Measurements from ENCODE around the gene OBP2B. TPM values are rescaled to one million over a fixed set of nuclear protein-coding genes. Genes with fewer than 3 reads are reported as not detected.

The OBP2B gene
- total and polyA plus RNA-seq, 9 of the 15 experiments (the other 6 are each of a cell fraction or from before 2014, with no cell fraction given): not detected

GRCh38 chr9:133188006-133188842, 20.8 kb downstream of the OBP2B start (continued):
- TF ChIP-seq REST (IDR thresholded peaks at IDR 0.05; ENCODE audit: borderline replicate concordance) (peak; percentile 64; the same call in 1 of the 2 replicates), REST (CRISPR knock-in tag; IDR thresholded peaks at IDR 0.05; ENCODE audit: low read depth) (no peak)

Data from K562 (cell line).